NCI-H2196 (cell line): ENCODE measurements around the gene CHRNB4.

ENCODE experiments used
- DNase-seq: peaks from one replicate; lab custom pipeline; 2025; ENCODE audit not compliant: unreplicated experiment; lab: John Stamatoyannopoulos, UW

CHRNB4 gene

GRCh38 chr15:78634210-78635145, 6.5 kb downstream of the CHRNB4 start:
- DNase-seq: no peak

GRCh38 chr15:78633348-78633747, 7.7 kb downstream of the CHRNB4 start:
- no peak for DNase-seq

GRCh38 chr15:78630886-78631633, 9.9 kb downstream of the CHRNB4 start:
- DNase-seq: no peak

- DNase-seq: no peak
Observed at GRCh38 chr15:78629716-78630065, 11.3 kb downstream of the CHRNB4 start.

- DNase-seq: no peak
Observed at GRCh38 chr15:78629031-78629715, 11.8 kb downstream of the CHRNB4 start.

GRCh38 chr15:78628227-78628626, 12.8 kb downstream of the CHRNB4 start:
- no peak for DNase-seq

GRCh38 chr15:78627348-78627747, 13.7 kb downstream of the CHRNB4 start:
- no peak for DNase-seq

GRCh38 chr15:78626381-78626995, 14.5 kb downstream of the CHRNB4 start:
- DNase-seq: no peak

GRCh38 chr15:78625606-78626280, 15.3 kb downstream of the CHRNB4 start:
- peak; percentile 22 for DNase-seq

- DNase-seq: no peak
Observed at GRCh38 chr15:78624651-78625590, 16.1 kb downstream of the CHRNB4 start.

- no peak for DNase-seq
Observed at GRCh38 chr15:78623786-78624497, 17.1 kb downstream of the CHRNB4 start.

GRCh38 chr15:78621810-78622402, 19.1 kb downstream of the CHRNB4 start:
- DNase-seq: no peak

GRCh38 chr15:78620527-78621421, 20.2 kb downstream of the CHRNB4 start, which contains the start of gene CHRNA3:
TSS of gene CHRNA3 (minus strand) at chr15:78620996. CDS start at chr15:78620794, 202 bp downstream.
- DNase-seq: no peak

GRCh38 chr15:78620021-78620526, 20.9 kb downstream of the CHRNB4 start:
- peak; percentile 9 for DNase-seq

- no peak for DNase-seq
Observed at GRCh38 chr15:78619022-78619950, 21.7 kb downstream of the CHRNB4 start.

GRCh38 chr15:78618490-78618934, 22.5 kb downstream of the CHRNB4 start:
- peak; percentile 84 for DNase-seq
